Measurements from ENCODE around the gene ENPP7.

- TF ChIP-seq CTCF (IDR thresholded peaks at IDR 0.05) (no peak), POLR2A (IDR thresholded peaks at IDR 0.05) (no peak)
Observed at GRCh38 chr17:79693419-79693818, 37.3 kb upstream of the ENPP7 start.
